ENCODE data around the gene SPTBN5.

DNA sequence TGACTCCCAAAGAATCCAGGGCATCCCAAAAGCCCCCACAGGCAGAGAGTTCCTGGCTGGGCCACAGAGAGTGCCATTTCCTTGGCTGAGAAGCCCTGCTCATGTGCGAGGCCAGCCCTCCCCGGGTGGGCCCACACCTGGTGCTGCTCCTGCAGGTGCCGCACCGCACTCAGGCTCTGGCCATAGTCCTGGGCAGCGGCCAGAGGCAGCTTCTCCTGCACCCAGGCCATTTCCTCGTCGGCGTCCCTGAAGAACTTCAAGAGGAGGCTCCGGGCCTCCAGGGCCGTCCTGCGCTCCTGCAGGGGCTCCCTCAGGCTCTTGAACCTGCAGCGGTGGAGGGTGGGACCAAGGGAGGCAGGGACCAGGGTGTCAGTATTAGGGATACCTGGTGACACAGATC lies 37.1 kb downstream of the SPTBN5 start:
- TF ChIP-seq, protein P1, sequence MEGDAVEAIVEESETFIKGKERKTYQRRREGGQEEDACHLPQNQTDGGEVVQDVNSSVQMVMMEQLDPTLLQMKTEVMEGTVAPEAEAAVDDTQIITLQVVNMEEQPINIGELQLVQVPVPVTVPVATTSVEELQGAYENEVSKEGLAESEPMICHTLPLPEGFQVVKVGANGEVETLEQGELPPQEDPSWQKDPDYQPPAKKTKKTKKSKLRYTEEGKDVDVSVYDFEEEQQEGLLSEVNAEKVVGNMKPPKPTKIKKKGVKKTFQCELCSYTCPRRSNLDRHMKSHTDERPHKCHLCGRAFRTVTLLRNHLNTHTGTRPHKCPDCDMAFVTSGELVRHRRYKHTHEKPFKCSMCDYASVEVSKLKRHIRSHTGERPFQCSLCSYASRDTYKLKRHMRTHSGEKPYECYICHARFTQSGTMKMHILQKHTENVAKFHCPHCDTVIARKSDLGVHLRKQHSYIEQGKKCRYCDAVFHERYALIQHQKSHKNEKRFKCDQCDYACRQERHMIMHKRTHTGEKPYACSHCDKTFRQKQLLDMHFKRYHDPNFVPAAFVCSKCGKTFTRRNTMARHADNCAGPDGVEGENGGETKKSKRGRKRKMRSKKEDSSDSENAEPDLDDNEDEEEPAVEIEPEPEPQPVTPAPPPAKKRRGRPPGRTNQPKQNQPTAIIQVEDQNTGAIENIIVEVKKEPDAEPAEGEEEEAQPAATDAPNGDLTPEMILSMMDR (IDR thresholded peaks at IDR 0.05) = no peak
- TF ChIP-seq, protein P2, sequence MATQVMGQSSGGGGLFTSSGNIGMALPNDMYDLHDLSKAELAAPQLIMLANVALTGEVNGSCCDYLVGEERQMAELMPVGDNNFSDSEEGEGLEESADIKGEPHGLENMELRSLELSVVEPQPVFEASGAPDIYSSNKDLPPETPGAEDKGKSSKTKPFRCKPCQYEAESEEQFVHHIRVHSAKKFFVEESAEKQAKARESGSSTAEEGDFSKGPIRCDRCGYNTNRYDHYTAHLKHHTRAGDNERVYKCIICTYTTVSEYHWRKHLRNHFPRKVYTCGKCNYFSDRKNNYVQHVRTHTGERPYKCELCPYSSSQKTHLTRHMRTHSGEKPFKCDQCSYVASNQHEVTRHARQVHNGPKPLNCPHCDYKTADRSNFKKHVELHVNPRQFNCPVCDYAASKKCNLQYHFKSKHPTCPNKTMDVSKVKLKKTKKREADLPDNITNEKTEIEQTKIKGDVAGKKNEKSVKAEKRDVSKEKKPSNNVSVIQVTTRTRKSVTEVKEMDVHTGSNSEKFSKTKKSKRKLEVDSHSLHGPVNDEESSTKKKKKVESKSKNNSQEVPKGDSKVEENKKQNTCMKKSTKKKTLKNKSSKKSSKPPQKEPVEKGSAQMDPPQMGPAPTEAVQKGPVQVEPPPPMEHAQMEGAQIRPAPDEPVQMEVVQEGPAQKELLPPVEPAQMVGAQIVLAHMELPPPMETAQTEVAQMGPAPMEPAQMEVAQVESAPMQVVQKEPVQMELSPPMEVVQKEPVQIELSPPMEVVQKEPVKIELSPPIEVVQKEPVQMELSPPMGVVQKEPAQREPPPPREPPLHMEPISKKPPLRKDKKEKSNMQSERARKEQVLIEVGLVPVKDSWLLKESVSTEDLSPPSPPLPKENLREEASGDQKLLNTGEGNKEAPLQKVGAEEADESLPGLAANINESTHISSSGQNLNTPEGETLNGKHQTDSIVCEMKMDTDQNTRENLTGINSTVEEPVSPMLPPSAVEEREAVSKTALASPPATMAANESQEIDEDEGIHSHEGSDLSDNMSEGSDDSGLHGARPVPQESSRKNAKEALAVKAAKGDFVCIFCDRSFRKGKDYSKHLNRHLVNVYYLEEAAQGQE (IDR thresholded peaks at IDR 0.05; ENCODE audit: insufficient read depth in 1 of 2, low read depth in 2 of 2, low read length in 1 of 2) = no peak
- no peak for TF ChIP-seq POLR2AphosphoS5 (IDR thresholded peaks at IDR 0.05; ENCODE audit: low read depth, low read length)
- TF ChIP-seq TCF7L2 (IDR thresholded peaks at IDR 0.05; ENCODE audit: low read depth, low read length) = no peak
